IPS-11a (cell line): ENCODE measurements around the gene SLC39A3.

ENCODE experiments used
- H3K4me3 ChIP-seq: one replicate; pipeline ENCODE4 v1.5.1; 2013; ENCODE audit warnings: low read depth, low read length, control low read depth

The SLC39A3 gene

GRCh38 chr19:2706251-2706650, 33.6 kb downstream of the SLC39A3 start:
- no peak overlapping the region for H3K4me3 ChIP-seq

- H3K4me3 ChIP-seq = no peak overlapping the region
These were observed 36.1 kb downstream of the SLC39A3 start for GRCh38 chr19:2703691-2704216.

GRCh38 chr19:2703077-2703437, 36.8 kb downstream of the SLC39A3 start:
- no peak overlapping the region for H3K4me3 ChIP-seq

- H3K4me3 ChIP-seq = peak within 1 kb of the TSS; percentile 50
These were observed 37.4 kb downstream of the SLC39A3 start, which contains the start of gene GNG7 for GRCh38 chr19:2702170-2703076. GNG7 (minus strand) TSS chr19:2702694; CDS start chr19:2520688, 182,006 bp downstream.

- H3K4me3 ChIP-seq = peak overlapping the region; percentile 50
These were observed 38.3 kb downstream of the SLC39A3 start for GRCh38 chr19:2701361-2702169.

- H3K4me3 ChIP-seq = no peak overlapping the region
These were observed 39.0 kb downstream of the SLC39A3 start for GRCh38 chr19:2700660-2701360.

GRCh38 chr19:2699413-2700140, 40.2 kb downstream of the SLC39A3 start:
- no peak overlapping the region for H3K4me3 ChIP-seq

- no peak overlapping the region for H3K4me3 ChIP-seq
These were observed 45.6 kb downstream of the SLC39A3 start for GRCh38 chr19:2694196-2694595.

GRCh38 chr19:2693492-2694160, 46.2 kb downstream of the SLC39A3 start:
- H3K4me3 ChIP-seq = no peak overlapping the region

- H3K4me3 ChIP-seq = no peak overlapping the region
These were observed 47.9 kb downstream of the SLC39A3 start for GRCh38 chr19:2691951-2692350.

- H3K4me3 ChIP-seq = no peak overlapping the region
These were observed 49.0 kb downstream of the SLC39A3 start for GRCh38 chr19:2690856-2691255.

- no peak overlapping the region for H3K4me3 ChIP-seq
These were observed 53.5 kb downstream of the SLC39A3 start for GRCh38 chr19:2686360-2686759.

GRCh38 chr19:2685204-2685704, 54.6 kb downstream of the SLC39A3 start:
- no peak overlapping the region for H3K4me3 ChIP-seq

- no peak overlapping the region for H3K4me3 ChIP-seq
These were observed 56.3 kb downstream of the SLC39A3 start for GRCh38 chr19:2683430-2684003.
